Embryonic facial prominence (tissue), 1 donor: ENCODE data around the gene SLC26A11.

Source experiments
- DNase-seq: peaks from one replicate; pipeline ENCODE4 v3.0.0-alpha.2; 2016; ENCODE audit errors: extremely low spot score

SLC26A11 gene

GRCh38 chr17:80220054-80220735 is at the start of gene SLC26A11, which contains the start of gene SGSH:
TSS of gene SLC26A11 (plus strand) at chr17:80220427. CDS start at chr17:80221561, 1,134 bp downstream.
TSS of gene SGSH (minus strand) at chr17:80220333. CDS start at chr17:80220313, 20 bp downstream.
- DNase-seq: no peak

- no peak for DNase-seq
Measured at GRCh38 chr17:80171681-80172080, 48.5 kb upstream of the SLC26A11 start.

- DNase-seq: no peak
Measured at GRCh38 chr17:80173126-80173525, 47.1 kb upstream of the SLC26A11 start.

GRCh38 chr17:80173916-80174315 is 46.3 kb upstream of the SLC26A11 start:
- DNase-seq: no peak

- DNase-seq: no peak
Measured at GRCh38 chr17:80176757-80177156, 43.5 kb upstream of the SLC26A11 start.

GRCh38 chr17:80177986-80178595 is 42.1 kb upstream of the SLC26A11 start:
- DNase-seq: no peak

GRCh38 chr17:80180192-80180591 is 40.0 kb upstream of the SLC26A11 start:
- no peak for DNase-seq

- no peak for DNase-seq
Measured at GRCh38 chr17:80181431-80181830, 38.8 kb upstream of the SLC26A11 start.

GRCh38 chr17:80182118-80182844 is 37.9 kb upstream of the SLC26A11 start:
- no peak for DNase-seq

- DNase-seq: no peak
Measured at GRCh38 chr17:80182845-80183223, 37.4 kb upstream of the SLC26A11 start.

GRCh38 chr17:80183581-80184422 is 36.4 kb upstream of the SLC26A11 start:
- DNase-seq: no peak

- no peak for DNase-seq
Measured at GRCh38 chr17:80184423-80184714, 35.9 kb upstream of the SLC26A11 start.

- DNase-seq: no peak
Measured at GRCh38 chr17:80185968-80186367, 34.3 kb upstream of the SLC26A11 start.

GRCh38 chr17:80187090-80187489 is 33.1 kb upstream of the SLC26A11 start:
- DNase-seq: no peak

GRCh38 chr17:80187515-80187941 is 32.7 kb upstream of the SLC26A11 start:
- no peak for DNase-seq

- no peak for DNase-seq
Measured at GRCh38 chr17:80189611-80190010, 30.6 kb upstream of the SLC26A11 start.

- no peak for DNase-seq
Measured at GRCh38 chr17:80190716-80191115, 29.5 kb upstream of the SLC26A11 start.

GRCh38 chr17:80191192-80191591 is 29.0 kb upstream of the SLC26A11 start:
- no peak for DNase-seq

GRCh38 chr17:80191865-80192661 is 28.2 kb upstream of the SLC26A11 start:
- no peak for DNase-seq

GRCh38 chr17:80195141-80195540 is 25.1 kb upstream of the SLC26A11 start:
- DNase-seq: no peak
